CD1c-positive myeloid dendritic cell (primary cell): Measurements from ENCODE around the gene KLHL30.

Experiments
- DNase-seq: peaks from one replicate; pipeline ENCODE4 v3.0.0-alpha.2; 2016; ENCODE audit errors: extremely low spot score

KLHL30 gene

DNA sequence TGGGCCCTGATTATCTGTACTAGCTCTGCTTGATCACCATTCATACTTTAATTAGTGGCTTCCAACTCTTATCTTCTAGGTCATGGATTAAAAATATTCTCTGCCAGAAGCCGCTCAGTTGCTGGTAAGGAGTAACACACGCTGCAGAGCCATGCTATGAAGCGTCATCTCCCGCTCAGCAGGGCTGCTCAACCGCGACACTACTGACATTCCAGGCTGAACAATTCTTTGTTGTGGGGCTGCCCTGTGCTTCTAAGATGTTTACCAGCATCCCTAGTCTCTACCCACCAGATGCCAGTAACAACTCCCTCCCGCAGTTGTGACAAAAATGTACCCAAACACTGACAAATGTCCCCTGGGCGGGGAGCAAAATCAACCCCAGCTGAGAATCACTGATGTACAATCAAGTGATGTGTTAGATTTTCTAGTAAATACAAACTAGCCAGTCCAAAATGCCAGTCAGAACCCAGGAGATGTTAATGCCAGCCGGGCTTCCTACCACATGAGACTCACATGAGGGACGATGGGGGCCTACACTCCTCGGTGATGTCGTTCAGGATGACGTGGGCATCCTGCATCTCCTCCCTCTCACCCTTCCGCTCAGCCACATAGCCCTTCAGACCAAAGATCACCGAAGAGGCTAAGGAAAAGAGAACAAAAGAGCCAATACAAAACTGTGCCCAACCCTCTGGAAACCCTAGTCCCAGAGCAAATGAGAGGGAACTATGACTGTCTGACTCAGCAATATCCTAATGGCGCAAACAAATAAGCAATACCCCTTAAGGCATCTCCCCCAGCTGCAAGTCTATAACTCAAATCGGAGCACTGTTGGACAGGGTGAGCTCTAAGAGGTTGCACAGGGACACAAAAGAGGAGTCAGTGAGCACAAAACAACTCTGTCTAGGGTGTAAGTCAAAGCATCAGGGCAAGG, 49.4 kb downstream of the KLHL30 start:
- DNase-seq: no peak

DNA sequence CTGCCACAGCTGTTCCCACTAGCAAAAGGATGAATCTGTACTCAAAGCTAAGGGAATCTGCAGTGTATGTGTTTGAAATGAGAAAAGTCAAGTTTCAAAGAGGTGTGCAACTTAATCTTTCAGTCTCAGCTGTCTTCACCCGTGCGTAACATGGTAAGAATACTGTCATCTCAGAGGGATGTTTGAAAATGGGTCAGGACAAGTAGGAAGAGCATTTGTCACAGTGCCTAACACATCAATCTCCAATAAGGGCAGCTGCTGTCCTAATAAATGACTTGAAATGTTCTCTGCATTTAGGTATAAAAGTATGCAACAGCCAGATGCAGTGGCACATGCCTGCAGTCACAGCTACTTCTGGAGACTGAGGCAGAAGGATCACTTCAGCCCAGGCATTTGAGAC, 52.0 kb downstream of the KLHL30 start:
- DNase-seq: no peak
